DOHH2 (cell line): ENCODE results near the gene HELZ.

Source experiments
- EZH2phosphoT487 ChIP-seq: fragments of 200-600 bp; sonication (generic); IDR thresholded peaks from 2 replicates; pipeline ENCODE4 v1.6.1; 2017; ENCODE audit warnings: borderline replicate concordance, mild to moderate bottlenecking, antibody characterized with exemption, low read length, moderate library complexity, mixed read lengths
- TF ChIP-seq, protein P1 (sequence below): fragments of 200-600 bp; sonication (generic); IDR thresholded peaks from one replicate; pipeline ENCODE4 v1.5.1; 2014; ENCODE audit warnings: antibody characterized with exemption, mild to moderate bottlenecking, low read depth, low read length; ENCODE audit not compliant: poor library complexity, severe bottlenecking

DNA sequence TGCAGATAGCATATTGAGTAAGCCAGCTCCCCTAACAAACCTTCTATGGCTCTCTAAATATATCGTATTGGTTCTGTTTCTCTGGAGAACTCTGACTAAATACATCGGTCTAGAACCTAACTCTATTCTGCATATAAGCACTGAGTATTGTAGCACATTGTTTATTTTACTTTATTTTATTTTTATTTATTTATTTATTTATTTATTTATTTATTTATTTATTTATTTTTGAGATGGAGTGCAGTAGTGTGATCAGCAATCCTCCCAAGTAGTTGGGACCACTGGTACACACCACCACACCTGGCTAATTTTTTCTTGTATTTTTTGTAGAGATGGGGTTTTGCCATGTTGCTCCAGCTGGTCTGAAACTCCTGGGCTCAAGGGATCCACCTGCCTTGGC lies 28.9 kb upstream of the HELZ start:
- TF ChIP-seq, protein P1, sequence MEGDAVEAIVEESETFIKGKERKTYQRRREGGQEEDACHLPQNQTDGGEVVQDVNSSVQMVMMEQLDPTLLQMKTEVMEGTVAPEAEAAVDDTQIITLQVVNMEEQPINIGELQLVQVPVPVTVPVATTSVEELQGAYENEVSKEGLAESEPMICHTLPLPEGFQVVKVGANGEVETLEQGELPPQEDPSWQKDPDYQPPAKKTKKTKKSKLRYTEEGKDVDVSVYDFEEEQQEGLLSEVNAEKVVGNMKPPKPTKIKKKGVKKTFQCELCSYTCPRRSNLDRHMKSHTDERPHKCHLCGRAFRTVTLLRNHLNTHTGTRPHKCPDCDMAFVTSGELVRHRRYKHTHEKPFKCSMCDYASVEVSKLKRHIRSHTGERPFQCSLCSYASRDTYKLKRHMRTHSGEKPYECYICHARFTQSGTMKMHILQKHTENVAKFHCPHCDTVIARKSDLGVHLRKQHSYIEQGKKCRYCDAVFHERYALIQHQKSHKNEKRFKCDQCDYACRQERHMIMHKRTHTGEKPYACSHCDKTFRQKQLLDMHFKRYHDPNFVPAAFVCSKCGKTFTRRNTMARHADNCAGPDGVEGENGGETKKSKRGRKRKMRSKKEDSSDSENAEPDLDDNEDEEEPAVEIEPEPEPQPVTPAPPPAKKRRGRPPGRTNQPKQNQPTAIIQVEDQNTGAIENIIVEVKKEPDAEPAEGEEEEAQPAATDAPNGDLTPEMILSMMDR = no peak
- no peak for TF ChIP-seq EZH2phosphoT487
